ENCODE data around the gene UBE2I.
"Not testable (repeated sequence)": the region's sequence is repeated elsewhere in the genome, so short reads cannot be mapped to it uniquely, and the experiment has no call there.

The UBE2I gene

GRCh38 chr16:1290860-1291575 is 18.4 kb upstream of the UBE2I start:
- H3K27me3 ChIP-seq (ENCODE audit: low read length), result no peaks in the 10 kb centered on the region
- no peak overlapping the region for H2AFZ ChIP-seq (ENCODE audit: low read depth, low read length, severe bottlenecking)
- no peaks in the 10 kb centered on the region for H3F3A ChIP-seq (ENCODE audit: insufficient read depth)
- H3K27ac ChIP-seq (ENCODE audit: low read depth, low read length), result no peak overlapping the region
- no peaks in the 10 kb centered on the region for H3K9me3 ChIP-seq (ENCODE audit: insufficient read depth, low read length)
- no peaks in the 10 kb centered on the region for H4K20me1 ChIP-seq (ENCODE audit: low read depth, low read length)
- no peak for TF ChIP-seq EZH2phosphoT487 (conservative IDR thresholded peaks at IDR 0.05; ENCODE audit: low read length)
- TF ChIP-seq, protein P1, sequence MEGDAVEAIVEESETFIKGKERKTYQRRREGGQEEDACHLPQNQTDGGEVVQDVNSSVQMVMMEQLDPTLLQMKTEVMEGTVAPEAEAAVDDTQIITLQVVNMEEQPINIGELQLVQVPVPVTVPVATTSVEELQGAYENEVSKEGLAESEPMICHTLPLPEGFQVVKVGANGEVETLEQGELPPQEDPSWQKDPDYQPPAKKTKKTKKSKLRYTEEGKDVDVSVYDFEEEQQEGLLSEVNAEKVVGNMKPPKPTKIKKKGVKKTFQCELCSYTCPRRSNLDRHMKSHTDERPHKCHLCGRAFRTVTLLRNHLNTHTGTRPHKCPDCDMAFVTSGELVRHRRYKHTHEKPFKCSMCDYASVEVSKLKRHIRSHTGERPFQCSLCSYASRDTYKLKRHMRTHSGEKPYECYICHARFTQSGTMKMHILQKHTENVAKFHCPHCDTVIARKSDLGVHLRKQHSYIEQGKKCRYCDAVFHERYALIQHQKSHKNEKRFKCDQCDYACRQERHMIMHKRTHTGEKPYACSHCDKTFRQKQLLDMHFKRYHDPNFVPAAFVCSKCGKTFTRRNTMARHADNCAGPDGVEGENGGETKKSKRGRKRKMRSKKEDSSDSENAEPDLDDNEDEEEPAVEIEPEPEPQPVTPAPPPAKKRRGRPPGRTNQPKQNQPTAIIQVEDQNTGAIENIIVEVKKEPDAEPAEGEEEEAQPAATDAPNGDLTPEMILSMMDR (IDR thresholded peaks at IDR 0.05; ENCODE audit: insufficient read depth, low read length, poor library complexity, severe bottlenecking), result no peak
- no peak overlapping the region for H3K4me3 ChIP-seq (ENCODE audit: insufficient read depth, low read length, poor library complexity, severe bottlenecking)
- no peaks in the 10 kb centered on the region for H3K79me2 ChIP-seq (ENCODE audit: insufficient read depth, low read length)
- no peak overlapping the region for H3K9ac ChIP-seq (ENCODE audit: low read length)
- H3K9me2 ChIP-seq (replicated peaks; ENCODE audit: insufficient read depth, low read length), result no peaks in the 10 kb centered on the region
- no peak overlapping the region for H3K4me2 ChIP-seq (ENCODE audit: low read depth, low read length, poor library complexity, severe bottlenecking)
- no peaks in the 10 kb centered on the region for H3K36me3 ChIP-seq (ENCODE audit: low read length)

- no peaks in the 10 kb centered on the region for H3K36me3 ChIP-seq (ENCODE audit: low read length)
- H3K79me2 ChIP-seq (ENCODE audit: insufficient read depth, low read length), result no peaks in the 10 kb centered on the region
- no peaks in the 10 kb centered on the region for H3K27me3 ChIP-seq (ENCODE audit: low read length)
- H3K4me2 ChIP-seq (ENCODE audit: low read depth, low read length, poor library complexity, severe bottlenecking), result no peak overlapping the region
- H3K9ac ChIP-seq (ENCODE audit: low read length), result no peak overlapping the region
- no peak overlapping the region for H2AFZ ChIP-seq (ENCODE audit: low read depth, low read length, severe bottlenecking)
- no peaks in the 10 kb centered on the region for H3K9me3 ChIP-seq (ENCODE audit: insufficient read depth, low read length)
- no peaks in the 10 kb centered on the region for H4K20me1 ChIP-seq (ENCODE audit: low read depth, low read length)
- TF ChIP-seq, protein P1 (IDR thresholded peaks at IDR 0.05; ENCODE audit: insufficient read depth, low read length, poor library complexity, severe bottlenecking), result no peak
- TF ChIP-seq EZH2phosphoT487 (conservative IDR thresholded peaks at IDR 0.05; ENCODE audit: low read length), result no peak
- H3K9me2 ChIP-seq (replicated peaks; ENCODE audit: insufficient read depth, low read length), result no peaks in the 10 kb centered on the region
- no peak overlapping the region for H3K4me3 ChIP-seq (ENCODE audit: insufficient read depth, low read length, poor library complexity, severe bottlenecking)
- H3F3A ChIP-seq (ENCODE audit: insufficient read depth), result no peaks in the 10 kb centered on the region
- H3K27ac ChIP-seq (ENCODE audit: low read depth, low read length), result no peak overlapping the region
Observed at GRCh38 chr16:1291576-1291974, 17.9 kb upstream of the UBE2I start.

DNA sequence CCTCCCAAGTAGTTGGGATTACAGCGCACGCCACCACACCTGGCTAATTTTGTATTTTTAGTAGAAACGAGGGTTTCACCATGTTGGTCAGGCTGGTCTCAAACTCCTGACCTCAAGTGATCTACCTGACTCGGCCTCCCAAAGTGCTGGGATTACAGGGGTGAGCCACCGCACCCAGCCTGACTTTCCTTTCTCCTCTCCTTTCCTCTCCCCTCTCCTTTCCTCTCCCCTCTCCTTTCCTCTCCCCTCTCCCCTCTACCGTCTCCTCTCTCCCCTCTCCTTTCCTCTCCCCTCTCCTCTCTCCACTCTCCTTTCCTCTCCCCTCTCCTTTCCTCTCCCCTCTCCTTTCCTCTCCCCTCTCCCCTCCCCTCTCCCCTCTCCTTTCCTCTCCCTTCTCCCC is 17.2 kb upstream of the UBE2I start:
- not testable (repeated sequence) for H3K36me3 ChIP-seq (ENCODE audit: low read length); H3K4me3 ChIP-seq (ENCODE audit: insufficient read depth, low read length, poor library complexity, severe bottlenecking); H3K9me3 ChIP-seq (ENCODE audit: insufficient read depth, low read length); H3K9me2 ChIP-seq (replicated peaks; ENCODE audit: insufficient read depth, low read length); H3F3A ChIP-seq (ENCODE audit: insufficient read depth); H2AFZ ChIP-seq (ENCODE audit: low read depth, low read length, severe bottlenecking); H4K20me1 ChIP-seq (ENCODE audit: low read depth, low read length); H3K27ac ChIP-seq (ENCODE audit: low read depth, low read length); H3K79me2 ChIP-seq (ENCODE audit: insufficient read depth, low read length); H3K4me2 ChIP-seq (ENCODE audit: low read depth, low read length, poor library complexity, severe bottlenecking); H3K9ac ChIP-seq (ENCODE audit: low read length); H3K27me3 ChIP-seq (ENCODE audit: low read length)

- H3K79me2 ChIP-seq (ENCODE audit: insufficient read depth, low read length); H3K9me2 ChIP-seq (replicated peaks; ENCODE audit: insufficient read depth, low read length); H3F3A ChIP-seq (ENCODE audit: insufficient read depth); H3K4me2 ChIP-seq (ENCODE audit: low read depth, low read length, poor library complexity, severe bottlenecking); H2AFZ ChIP-seq (ENCODE audit: low read depth, low read length, severe bottlenecking); H3K36me3 ChIP-seq (ENCODE audit: low read length); H3K4me3 ChIP-seq (ENCODE audit: insufficient read depth, low read length, poor library complexity, severe bottlenecking); H3K9ac ChIP-seq (ENCODE audit: low read length); H3K27ac ChIP-seq (ENCODE audit: low read depth, low read length); H3K27me3 ChIP-seq (ENCODE audit: low read length); H4K20me1 ChIP-seq (ENCODE audit: low read depth, low read length); H3K9me3 ChIP-seq (ENCODE audit: insufficient read depth, low read length): not testable (repeated sequence)
Observed at GRCh38 chr16:1292808-1293207, 16.6 kb upstream of the UBE2I start.

Measured in SU-DHL-6 (cell line).